C4-2B (cell line): ENCODE results near the gene FGD5.

Experiments
- H3K27ac ChIP-seq: fragments of 450-650 bp; 2 replicates; pipeline ENCODE4 v1.5.1; 2017
- ZFX ChIP-seq: fragments of 450-650 bp; IDR thresholded peaks from 2 replicates; pipeline ENCODE4 v1.6.1; 2017
- TF ChIP-seq, protein P1 (sequence below): fragments of 450-650 bp; conservative IDR thresholded peaks from 2 replicates; pipeline ENCODE4 v1.5.1; 2017; ENCODE audit warnings: mild to moderate bottlenecking

FGD5 gene

DNA sequence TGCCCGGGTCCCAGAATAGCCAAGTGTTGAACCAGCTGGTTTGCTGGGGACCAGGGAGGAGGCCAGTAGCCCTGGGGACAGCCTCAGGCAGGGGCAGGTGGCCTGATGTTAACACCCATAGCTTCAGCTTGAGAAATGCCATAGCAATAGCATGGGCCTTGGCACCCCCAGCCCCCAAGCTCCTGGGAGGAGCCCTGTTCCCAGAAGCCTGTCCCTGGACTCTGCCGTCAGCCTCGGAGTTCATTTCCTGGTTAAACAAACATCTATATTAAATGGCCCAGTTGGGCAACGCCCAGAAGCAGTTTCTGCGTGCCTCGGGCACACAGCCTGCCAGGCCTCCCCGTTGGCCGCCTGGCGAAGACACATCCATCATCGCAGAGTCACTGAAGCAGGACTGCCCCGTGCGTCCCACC lies 58.2 kb downstream of the FGD5 start:
- TF ChIP-seq ZFX, result no peak
- TF ChIP-seq, protein P1, sequence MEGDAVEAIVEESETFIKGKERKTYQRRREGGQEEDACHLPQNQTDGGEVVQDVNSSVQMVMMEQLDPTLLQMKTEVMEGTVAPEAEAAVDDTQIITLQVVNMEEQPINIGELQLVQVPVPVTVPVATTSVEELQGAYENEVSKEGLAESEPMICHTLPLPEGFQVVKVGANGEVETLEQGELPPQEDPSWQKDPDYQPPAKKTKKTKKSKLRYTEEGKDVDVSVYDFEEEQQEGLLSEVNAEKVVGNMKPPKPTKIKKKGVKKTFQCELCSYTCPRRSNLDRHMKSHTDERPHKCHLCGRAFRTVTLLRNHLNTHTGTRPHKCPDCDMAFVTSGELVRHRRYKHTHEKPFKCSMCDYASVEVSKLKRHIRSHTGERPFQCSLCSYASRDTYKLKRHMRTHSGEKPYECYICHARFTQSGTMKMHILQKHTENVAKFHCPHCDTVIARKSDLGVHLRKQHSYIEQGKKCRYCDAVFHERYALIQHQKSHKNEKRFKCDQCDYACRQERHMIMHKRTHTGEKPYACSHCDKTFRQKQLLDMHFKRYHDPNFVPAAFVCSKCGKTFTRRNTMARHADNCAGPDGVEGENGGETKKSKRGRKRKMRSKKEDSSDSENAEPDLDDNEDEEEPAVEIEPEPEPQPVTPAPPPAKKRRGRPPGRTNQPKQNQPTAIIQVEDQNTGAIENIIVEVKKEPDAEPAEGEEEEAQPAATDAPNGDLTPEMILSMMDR, result no peak
- H3K27ac ChIP-seq, result peak overlapping the region; percentile 35; the same call in 1 of the 2 replicates

- H3K27ac ChIP-seq, result no peak overlapping the region; the same call in 1 of the 2 replicates
- no peak for TF ChIP-seq ZFX
- TF ChIP-seq, protein P1, result no peak
Observed at GRCh38 chr3:14877469-14877868, 58.7 kb downstream of the FGD5 start.

DNA sequence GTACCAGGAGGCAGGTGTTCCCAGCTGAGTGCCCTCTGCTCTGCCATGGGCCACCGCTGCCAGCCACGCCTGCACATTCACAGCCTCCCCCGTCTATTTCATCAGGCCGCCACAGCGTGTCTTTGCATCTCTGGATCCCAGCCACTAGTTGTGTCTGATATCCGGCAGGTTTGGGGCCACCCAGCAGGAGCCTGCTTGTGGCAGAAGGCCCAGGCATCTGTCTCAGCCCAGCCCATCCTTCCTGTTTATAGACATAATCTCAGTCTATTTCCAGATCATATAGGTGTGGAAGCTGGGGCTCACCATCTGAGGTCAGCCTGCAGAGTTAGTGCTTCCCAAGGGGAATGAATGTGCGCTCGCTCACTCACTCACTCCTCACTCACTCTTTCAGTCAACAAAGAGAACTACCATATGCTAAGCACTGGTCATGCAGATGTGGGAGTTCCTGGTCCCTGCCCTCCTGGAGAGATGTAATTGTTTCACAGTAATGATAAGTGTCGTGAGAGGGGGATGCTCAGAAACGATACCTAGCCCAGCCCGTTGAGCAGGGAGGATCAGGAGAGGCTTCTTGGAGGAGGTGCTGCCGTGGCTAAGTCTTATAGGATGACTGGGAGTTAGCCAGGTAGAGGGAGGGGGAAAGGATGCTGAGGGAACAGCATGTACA lies 60.6 kb downstream of the FGD5 start:
- TF ChIP-seq ZFX, result no peak
- TF ChIP-seq, protein P1, result no peak
- H3K27ac ChIP-seq, result no peak overlapping the region

DNA sequence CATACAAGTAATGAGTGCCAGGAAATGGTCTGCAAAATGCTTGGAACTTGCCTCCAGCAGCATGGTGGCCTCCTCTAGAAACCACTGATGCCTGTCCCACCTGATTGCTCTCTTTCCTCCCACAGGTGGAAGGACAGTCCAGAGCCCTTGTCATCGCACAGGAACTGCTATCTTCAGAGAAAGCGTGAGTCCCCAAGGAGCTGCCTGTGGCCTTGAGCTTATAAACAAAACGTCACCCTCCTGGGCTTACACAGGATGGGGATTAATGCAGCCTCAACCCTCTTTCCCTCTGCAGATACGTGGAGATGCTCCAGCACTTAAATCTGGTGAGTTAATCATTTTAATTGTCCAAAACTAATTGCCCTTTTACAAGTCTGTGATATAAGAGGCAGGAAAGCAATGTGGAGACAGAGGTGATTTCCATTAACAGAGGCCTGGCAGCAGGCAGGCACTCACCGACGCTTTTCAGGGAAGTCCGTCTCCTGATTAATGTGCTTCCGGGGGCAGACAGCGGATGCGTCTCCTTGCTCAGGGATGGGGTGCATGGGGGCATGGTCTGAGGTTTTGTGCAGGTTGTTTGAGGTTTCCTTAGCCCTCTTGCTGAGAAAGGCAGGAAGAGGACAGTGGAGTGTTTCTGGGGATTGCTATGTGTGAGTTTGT lies 61.8 kb downstream of the FGD5 start:
- H3K27ac ChIP-seq, result no peak overlapping the region
- TF ChIP-seq, protein P1, result no peak

DNA sequence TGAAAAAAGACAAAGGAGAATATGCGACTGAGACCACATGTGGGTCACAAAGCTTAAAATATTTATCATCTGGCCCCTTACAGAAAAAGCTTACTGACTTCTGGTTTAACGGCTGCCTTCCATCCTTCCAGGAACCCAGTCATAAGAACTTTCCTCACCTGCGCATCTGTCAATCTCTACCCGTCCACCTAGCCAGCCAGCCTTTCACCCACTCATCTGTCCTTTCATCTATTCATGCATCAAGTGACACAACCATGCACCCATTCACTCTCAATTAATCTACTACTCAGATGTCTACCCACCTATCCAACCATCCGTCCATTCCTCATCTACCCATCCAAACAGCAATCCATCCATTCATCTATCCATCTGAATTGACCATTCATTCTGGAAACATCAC lies 64.5 kb downstream of the FGD5 start:
- no peak overlapping the region for H3K27ac ChIP-seq
- TF ChIP-seq, protein P1, result no peak

DNA sequence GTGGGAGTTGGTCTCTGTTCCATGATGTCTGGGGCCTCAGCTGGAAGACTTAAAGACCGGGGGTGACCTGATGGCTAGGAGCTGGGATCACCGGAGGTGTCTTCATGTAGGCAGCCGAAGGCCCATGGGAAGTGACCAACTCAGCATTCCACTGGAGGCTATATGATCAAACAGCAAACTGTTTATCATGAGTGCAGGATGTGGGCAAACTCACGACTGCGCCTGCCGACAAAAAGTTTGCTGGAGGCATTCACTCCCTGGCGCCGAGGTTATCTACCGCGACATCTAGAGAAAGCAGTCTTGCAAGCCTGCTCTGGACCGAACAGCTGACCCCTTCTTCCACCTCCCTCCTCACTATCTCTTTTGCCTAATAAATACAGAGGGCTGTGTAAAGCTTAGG lies 65.9 kb downstream of the FGD5 start:
- TF ChIP-seq ZFX, result no peak
- TF ChIP-seq, protein P1, result no peak
- no peak overlapping the region for H3K27ac ChIP-seq

- no peak overlapping the region for H3K27ac ChIP-seq
- TF ChIP-seq, protein P1, result no peak
- no peak for TF ChIP-seq ZFX
Observed at GRCh38 chr3:14885307-14885706, 66.5 kb downstream of the FGD5 start.
